PFSK-1 (cell line): ENCODE results near the gene ANKRD42.

Experiments
- POLR2AphosphoS5 ChIP-seq: IDR thresholded peaks from 2 replicates; pipeline ENCODE4 v1.6.1; 2012; ENCODE audit warnings: low read depth, mild to moderate bottlenecking, control low read depth, low read length, moderate library complexity
- TAF1 ChIP-seq: IDR thresholded peaks from 2 replicates; pipeline ENCODE4 v1.6.1; 2012; ENCODE audit warnings: low read length, control low read depth, borderline replicate concordance; ENCODE audit not compliant: insufficient read depth

- TF ChIP-seq TAF1: no peak
- TF ChIP-seq POLR2AphosphoS5: no peak
Measured at GRCh38 chr11:83205608-83206185, 12.2 kb downstream of the ANKRD42 start.
